Smooth muscle cell (in vitro differentiated cells): ENCODE measurements around the gene RNF149. TPM values are rescaled to one million over a fixed set of nuclear protein-coding genes. Genes with fewer than 3 reads are reported as not detected.

Source experiments
- DNase-seq: peaks from one replicate; lab custom pipeline; 2025; ENCODE audit not compliant: unreplicated experiment; lab: John Stamatoyannopoulos, UW
- H2AFZ ChIP-seq: fragments of 200-600 bp; sonication (generic); 2 replicates; pipeline ENCODE4 v1.6.0; 2016; ENCODE audit warnings: antibody characterized with exemption, low read depth, mild to moderate bottlenecking
- H3F3A ChIP-seq: fragments of 200-600 bp; sonication (generic); 2 replicates; pipeline ENCODE4 v1.6.0; 2017; ENCODE audit warnings: antibody characterized with exemption, low read depth
- H3K27ac ChIP-seq: fragments of 200-600 bp; sonication (generic); 2 replicates; pipeline ENCODE4 v1.5.1; 2016; ENCODE audit warnings: low read depth, mild to moderate bottlenecking
- H3K27me3 ChIP-seq: fragments of 200-600 bp; sonication (generic); 2 replicates; pipeline ENCODE4 v1.6.1; 2016; ENCODE audit warnings: low read depth, mild to moderate bottlenecking
- H3K36me3 ChIP-seq: fragments of 200-600 bp; sonication (generic); 2 replicates; pipeline ENCODE4 v1.5.1; 2016; ENCODE audit warnings: low read depth
- H3K4me1 ChIP-seq: fragments of 200-600 bp; sonication (generic); 2 replicates; pipeline ENCODE4 v1.5.1; 2016; ENCODE audit warnings: low read depth
- H3K4me2 ChIP-seq: fragments of 200-600 bp; sonication (generic); 2 replicates; pipeline ENCODE4 v1.6.0; 2016; ENCODE audit warnings: mild to moderate bottlenecking
- H3K4me3 ChIP-seq: fragments of 200-600 bp; sonication (generic); 2 replicates; pipeline ENCODE4 v1.5.1; 2016; ENCODE audit warnings: mild to moderate bottlenecking
- H3K79me2 ChIP-seq: fragments of 200-600 bp; sonication (generic); 2 replicates; pipeline ENCODE4 v1.6.0; 2016; ENCODE audit warnings: low read depth, mild to moderate bottlenecking
- H3K9ac ChIP-seq: fragments of 200-600 bp; sonication (generic); 2 replicates; pipeline ENCODE4 v1.6.0; 2016; ENCODE audit warnings: low read depth
- H3K9me3 ChIP-seq: fragments of 200-600 bp; sonication (generic); replicated peaks from 2 replicates; pipeline ENCODE4 v1.5.1; 2016; ENCODE audit warnings: low read depth
- H4K20me1 ChIP-seq: fragments of 200-600 bp; sonication (generic); 2 replicates; pipeline ENCODE4 v1.6.0; 2016; ENCODE audit warnings: low read depth
- CTCF ChIP-seq: fragments of 200-600 bp; sonication (generic); IDR thresholded peaks from 2 replicates; pipeline ENCODE4 v1.5.1; 2017; ENCODE audit warnings: borderline replicate concordance, mild to moderate bottlenecking, antibody characterized with exemption; ENCODE audit not compliant: insufficient read depth, poor library complexity, severe bottlenecking
- WGBS: methylation state at CpG from one replicate; pipeline ENCODE4 v1.1.7; 2016; ENCODE audit warnings: low lambda C conversion rate; 5-methylcytosine and 5-hydroxymethylcytosine counted together
- polyA plus RNA-seq: library from polyadenylated mRNA; unstranded; fragments of >200 nt; fragmentation: Nextera tagmentation; extraction: Ambion mirVana; gene quantifications from 2 replicates; pipeline ENCODE4 v1.2.1, GENCODE V29; 2016
- total RNA-seq: library from RNA; depleted of rRNA; stranded (reverse); fragments of >200 nt; gene quantifications from 2 replicates; pipeline ENCODE4 v1.2.3, GENCODE V29; 2014

The RNF149 gene
- total and polyA plus RNA-seq, 2 experiments from 2014 or later: 42.6 to 59.2 TPM

GRCh38 chr2:101332885-101333766, 24.6 kb upstream of the RNF149 start:
- WGBS: 78% methylated on average over 5 of the region's 5 CpGs
- no peak for DNase-seq

GRCh38 chr2:101331202-101331601, 22.7 kb upstream of the RNF149 start:
- H3F3A ChIP-seq: no peaks in the 10 kb centered on the region
- TF ChIP-seq CTCF: no peak
- H3K4me1 ChIP-seq: peaks cover 11% of the 10 kb centered on the region
- no peak overlapping the region for H3K27ac ChIP-seq
- no peak overlapping the region for H3K4me2 ChIP-seq
- H3K79me2 ChIP-seq: no peaks in the 10 kb centered on the region
- DNase-seq: no peak
- H3K9me3 ChIP-seq: no peaks in the 10 kb centered on the region
- H3K4me3 ChIP-seq: no peak overlapping the region
- 95% methylated on average over 2 of the region's 2 CpGs for WGBS
- no peaks in the 10 kb centered on the region for H4K20me1 ChIP-seq
- H2AFZ ChIP-seq: no peak overlapping the region
- no peaks in the 10 kb centered on the region for H3K27me3 ChIP-seq
- no peaks in the 10 kb centered on the region for H3K36me3 ChIP-seq
- H3K9ac ChIP-seq: no peak overlapping the region

More at GRCh38 chr2:101332885-101333766, 24.6 kb upstream of the RNF149 start:
- H3K79me2 ChIP-seq: no peaks in the 10 kb centered on the region
- H3K4me2 ChIP-seq: no peak overlapping the region
- no peak overlapping the region for H2AFZ ChIP-seq
- no peak for TF ChIP-seq CTCF
- H3F3A ChIP-seq: no peaks in the 10 kb centered on the region
- H3K9ac ChIP-seq: no peak overlapping the region
- H3K9me3 ChIP-seq: no peaks in the 10 kb centered on the region
- H3K36me3 ChIP-seq: no peaks in the 10 kb centered on the region
- H3K4me1 ChIP-seq: peaks cover 10% of the 10 kb centered on the region
- H3K4me3 ChIP-seq: no peak overlapping the region
- H3K27me3 ChIP-seq: no peaks in the 10 kb centered on the region
- no peak overlapping the region for H3K27ac ChIP-seq
- H4K20me1 ChIP-seq: no peaks in the 10 kb centered on the region

GRCh38 chr2:101330253-101330933, 21.9 kb upstream of the RNF149 start:
- H3K4me2 ChIP-seq: peak overlapping the region; percentile 16
- H3K27ac ChIP-seq: peak overlapping the region; percentile 51
- no peaks in the 10 kb centered on the region for H4K20me1 ChIP-seq
- no peak overlapping the region for H3K4me3 ChIP-seq
- H3K9me3 ChIP-seq: peaks cover 3% of the 10 kb centered on the region
- H3K36me3 ChIP-seq: no peaks in the 10 kb centered on the region
- no peaks in the 10 kb centered on the region for H3F3A ChIP-seq
- no peak overlapping the region for H3K9ac ChIP-seq
- H2AFZ ChIP-seq: peak overlapping the region; percentile 70
- DNase-seq: no peak
- no peaks in the 10 kb centered on the region for H3K79me2 ChIP-seq
- WGBS: 38% methylated on average over 12 of the region's 12 CpGs
- TF ChIP-seq CTCF: no peak
- H3K4me1 ChIP-seq: peaks cover 11% of the 10 kb centered on the region
- no peaks in the 10 kb centered on the region for H3K27me3 ChIP-seq
